Astrocyte of the hippocampus (primary cell): Measurements from ENCODE around the gene CAB39.

Experiments
- DNase-seq: peaks from one replicate; pipeline ENCODE4 v3.0.0; 2011; ENCODE audit warnings: low read depth, low spot score

CAB39 gene

GRCh38 chr2:230712443-230713330 lies at the start of gene CAB39:
CAB39 (plus strand) TSS chr2:230712842; CDS start chr2:230760002, 47,160 bp downstream.
- DNase-seq: peak; percentile 97

DNA sequence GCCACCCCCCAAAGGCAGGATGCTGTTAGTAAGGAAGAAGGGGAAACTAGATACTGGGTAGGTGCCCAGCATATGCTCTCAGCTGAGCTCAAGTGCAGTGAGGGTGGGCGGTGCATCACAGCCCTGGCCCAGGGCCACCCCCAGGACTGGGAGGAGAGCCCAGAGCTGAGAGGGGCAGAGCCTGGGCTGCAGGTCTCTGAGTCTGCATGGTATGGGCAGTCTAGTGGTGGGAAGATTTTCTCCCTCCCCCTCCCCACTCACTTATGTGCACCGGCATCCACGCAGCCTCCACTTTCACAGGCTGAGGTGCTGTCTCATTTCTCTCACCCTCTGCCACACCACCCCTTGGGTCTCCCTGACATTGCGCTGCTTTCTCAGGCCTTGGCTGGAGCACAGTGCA lies 48.5 kb upstream of the CAB39 start:
- peak; percentile 85 for DNase-seq

- no peak for DNase-seq
Measured at GRCh38 chr2:230664844-230665243, 47.8 kb upstream of the CAB39 start.

- DNase-seq: no peak
Measured at GRCh38 chr2:230665263-230665691, 47.4 kb upstream of the CAB39 start.

DNA sequence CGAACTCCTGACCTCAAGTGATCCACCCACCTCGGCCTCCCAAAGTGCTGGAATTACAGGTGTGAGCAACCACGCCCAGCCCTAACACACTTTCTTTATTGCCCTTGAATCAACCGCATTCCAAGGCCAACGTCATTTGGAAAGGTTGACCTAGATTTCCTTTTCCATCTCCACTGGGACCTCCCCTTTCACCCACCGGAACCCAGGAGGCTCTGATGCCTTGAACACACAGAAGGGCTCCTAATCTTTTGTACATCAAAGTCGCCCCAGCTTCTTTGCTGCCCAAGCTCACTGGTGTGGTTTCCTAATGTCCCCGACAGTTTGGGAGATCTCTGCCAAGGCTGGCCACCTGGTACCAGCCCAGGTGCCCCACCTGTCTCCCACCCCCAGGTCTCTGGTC lies 46.2 kb upstream of the CAB39 start:
- DNase-seq: no peak

GRCh38 chr2:230666885-230667712 lies 45.5 kb upstream of the CAB39 start:
- DNase-seq: peak; percentile 23

DNA sequence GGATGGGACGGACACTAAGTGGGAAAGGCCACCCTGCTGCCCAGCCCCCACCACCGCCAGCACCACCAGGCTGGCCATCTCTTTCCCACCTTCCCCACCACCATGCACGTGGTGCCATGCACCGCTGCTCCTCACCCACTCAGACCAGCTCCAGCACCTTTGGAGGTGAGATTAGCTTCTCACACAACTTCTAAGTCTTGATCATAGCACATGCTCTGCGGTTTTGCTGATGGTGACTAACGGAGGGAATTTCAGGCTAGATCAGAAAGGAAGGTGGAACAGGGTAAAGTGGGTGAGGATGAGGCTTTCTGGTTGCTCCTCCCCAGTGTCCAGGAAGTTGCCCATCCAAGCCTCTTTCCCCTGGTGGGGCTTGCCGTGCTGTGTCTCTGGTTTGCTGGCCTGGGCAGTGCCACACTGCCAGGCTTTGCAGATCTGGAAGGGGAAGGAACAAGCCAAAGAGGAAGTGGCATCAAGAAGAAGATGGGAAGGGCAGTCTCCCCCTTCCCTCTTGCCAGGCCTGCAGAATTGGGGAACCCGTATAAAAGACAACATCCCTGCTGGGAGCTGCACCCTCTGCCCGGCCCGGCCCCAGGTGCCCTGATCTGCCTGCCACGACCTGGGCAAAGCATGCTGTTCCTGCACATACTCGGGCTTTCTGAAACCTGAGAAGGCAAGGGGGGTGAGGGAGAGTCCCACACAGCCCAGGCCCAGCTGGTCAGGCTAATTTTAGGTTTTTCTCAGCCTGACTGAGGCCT lies 44.3 kb upstream of the CAB39 start:
- DNase-seq: no peak

- no peak for DNase-seq
Measured at GRCh38 chr2:230668939-230669303, 43.7 kb upstream of the CAB39 start.

GRCh38 chr2:230669386-230669950 lies 43.2 kb upstream of the CAB39 start:
- peak; percentile 41 for DNase-seq

GRCh38 chr2:230671117-230671516 lies 41.5 kb upstream of the CAB39 start:
- peak; percentile 50 for DNase-seq

- no peak for DNase-seq
Measured at GRCh38 chr2:230672836-230673235, 39.8 kb upstream of the CAB39 start.

GRCh38 chr2:230674401-230674800 lies 38.2 kb upstream of the CAB39 start:
- DNase-seq: no peak

DNA sequence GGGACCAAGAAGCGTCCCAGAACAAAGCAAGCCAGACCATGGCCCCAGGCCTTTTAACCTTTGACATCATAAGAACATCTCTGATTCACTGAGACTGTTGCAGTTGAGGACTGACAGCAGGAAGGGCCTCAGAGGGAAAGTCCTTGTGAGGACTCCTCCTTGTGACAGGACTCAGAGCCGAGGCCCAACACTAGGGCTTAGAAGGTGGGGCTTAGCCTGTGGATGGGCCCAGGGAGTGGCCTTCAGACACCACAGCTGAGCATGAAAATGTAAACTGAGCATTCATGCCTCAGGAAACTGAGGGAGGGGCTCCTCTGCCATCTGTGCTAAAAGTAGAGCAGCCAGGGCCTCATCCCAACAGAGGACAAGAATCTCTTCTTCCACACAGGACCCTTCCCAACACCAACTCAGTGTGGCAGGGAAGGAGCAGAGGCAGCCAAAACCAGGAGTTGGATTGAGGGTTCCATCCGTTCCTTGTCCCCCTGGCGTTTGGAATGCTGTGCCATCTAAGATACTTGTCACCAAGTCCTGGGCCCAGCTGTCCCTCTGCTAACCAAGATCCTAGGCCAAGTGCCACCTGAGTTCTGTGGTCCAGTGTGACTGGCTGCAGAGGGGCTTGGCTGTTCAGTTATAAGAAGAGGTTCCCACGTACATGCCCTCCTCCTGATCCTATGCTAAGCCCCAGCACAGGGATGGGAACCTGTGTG lies 37.5 kb upstream of the CAB39 start:
- DNase-seq: no peak

DNA sequence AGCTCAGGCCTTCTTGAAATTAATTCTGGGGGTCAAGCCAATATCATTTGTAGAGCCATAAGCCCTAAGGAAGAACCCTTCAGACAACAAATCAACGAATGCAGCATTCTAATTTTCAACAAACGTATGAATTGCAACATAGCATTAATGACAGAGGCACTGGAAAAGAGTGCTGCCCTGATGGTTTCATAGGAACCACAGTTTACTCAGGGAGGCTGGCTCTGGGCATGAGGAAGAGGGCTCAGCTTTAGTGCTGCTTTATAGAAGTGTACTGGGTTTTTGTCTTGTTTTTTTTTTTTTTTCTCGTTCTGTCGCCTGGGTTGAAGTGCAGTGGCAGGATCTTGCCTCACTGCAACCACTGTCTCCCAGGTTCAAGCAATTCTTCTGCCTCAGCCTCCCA lies 36.1 kb upstream of the CAB39 start:
- no peak for DNase-seq

DNA sequence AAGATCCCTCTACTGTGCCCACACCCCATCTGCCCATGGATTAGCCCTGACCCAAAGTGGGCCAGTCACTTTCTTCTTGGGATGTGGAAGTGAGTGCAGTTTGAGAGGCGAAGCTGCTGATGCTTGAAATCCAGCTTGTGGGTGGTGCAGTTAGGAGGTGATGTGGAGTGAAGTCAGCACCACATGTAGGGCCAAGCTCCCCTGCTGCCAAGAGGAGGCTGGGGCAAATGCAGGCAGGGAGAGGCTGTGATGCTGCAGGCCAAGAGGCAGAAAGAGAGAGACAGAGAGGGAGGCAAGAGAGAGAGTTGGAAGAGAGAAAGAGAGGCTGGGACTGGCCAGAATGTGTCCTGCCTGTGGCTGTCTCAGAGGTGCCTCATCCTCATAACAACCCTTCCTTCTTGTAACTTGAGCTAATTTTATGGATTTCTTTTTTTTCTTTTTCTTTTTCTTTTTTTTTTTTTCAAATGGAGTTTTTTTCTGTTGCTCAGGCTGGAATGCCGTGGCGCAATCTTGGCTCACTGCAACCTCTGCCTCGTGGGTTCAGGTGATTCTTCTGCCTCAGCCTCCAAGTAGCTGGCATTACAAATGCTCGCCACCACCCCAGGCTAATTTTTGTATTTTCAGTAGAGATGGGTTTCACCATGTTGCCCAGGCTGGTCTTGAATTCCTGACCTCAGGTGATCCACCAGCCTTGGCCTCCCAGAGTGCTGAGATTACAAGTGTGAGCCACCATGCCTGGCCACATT lies 35.3 kb upstream of the CAB39 start:
- peak; percentile 29 for DNase-seq

DNA sequence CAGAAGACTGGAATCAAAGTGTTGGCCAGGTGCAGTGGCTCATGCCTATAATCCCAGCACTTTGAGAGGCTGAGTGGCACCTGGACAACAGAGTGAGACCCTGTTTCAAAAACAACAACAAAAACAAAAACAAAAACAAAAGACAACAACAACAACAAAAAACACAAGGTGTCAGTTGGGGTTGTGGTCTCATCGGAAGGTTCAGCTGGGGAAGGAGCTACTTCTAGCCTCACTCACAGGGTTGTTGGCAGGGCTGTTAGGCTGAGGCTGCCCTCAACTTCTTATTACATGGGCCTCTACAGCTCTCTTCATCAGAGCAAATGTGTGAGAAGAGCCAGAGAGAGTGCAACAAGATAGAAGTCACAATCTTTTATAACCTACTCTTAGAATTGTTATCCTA lies 34.6 kb upstream of the CAB39 start:
- DNase-seq: no peak

- DNase-seq: no peak
Measured at GRCh38 chr2:230678451-230678850, 34.2 kb upstream of the CAB39 start.

DNA sequence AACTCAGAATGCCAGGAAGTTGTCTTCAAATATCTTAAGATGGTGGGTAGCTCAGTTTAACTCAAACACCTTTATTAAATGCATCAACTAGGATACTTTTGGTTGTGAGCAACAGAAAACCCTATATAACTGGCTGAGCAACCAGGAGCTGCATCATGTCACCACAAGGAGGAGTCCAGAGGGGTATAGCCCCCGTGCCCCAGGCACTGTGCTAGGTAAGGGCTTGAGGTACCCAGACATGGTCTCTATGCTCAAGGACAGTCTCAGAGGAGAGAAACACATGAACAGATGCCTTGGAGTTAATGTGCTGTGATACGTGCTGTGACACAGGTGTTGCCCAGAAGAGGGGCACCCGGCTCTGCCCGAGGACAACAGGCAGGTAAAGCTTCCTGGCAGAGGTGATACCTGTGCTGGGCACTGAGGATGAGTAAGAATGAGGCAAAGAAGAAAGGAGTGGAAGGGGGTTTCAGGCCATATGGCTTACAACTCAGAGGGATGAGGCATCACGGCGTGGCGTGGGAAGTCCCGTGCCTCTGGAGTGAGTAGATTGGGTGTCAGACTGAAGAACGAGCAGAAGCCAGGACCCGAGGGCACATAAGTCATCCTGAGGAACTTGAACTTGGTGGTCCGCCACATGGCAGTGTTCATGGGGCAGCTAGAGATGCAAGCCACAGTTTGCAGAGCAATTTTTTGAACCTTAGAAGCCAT lies 32.0 kb upstream of the CAB39 start:
- no peak for DNase-seq

DNA sequence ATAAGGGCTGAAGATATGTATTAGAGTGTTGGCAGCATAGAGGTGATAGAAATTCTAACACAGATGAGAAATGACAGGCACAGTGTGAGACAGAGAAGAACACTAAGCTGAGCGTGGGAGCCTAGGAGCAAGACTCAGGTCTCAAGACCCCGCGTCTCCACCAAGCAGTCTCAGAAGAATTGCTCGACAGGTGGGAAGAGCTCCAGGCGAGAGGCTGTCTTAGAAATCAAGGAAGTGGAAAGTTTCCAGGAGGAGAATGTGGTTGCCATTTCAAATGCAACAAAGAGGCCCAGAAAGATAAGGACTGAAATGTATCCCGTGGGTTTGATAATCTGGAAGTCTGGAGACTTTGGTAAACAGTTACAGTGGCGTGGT lies 31.5 kb upstream of the CAB39 start:
- DNase-seq: peak; percentile 21

DNA sequence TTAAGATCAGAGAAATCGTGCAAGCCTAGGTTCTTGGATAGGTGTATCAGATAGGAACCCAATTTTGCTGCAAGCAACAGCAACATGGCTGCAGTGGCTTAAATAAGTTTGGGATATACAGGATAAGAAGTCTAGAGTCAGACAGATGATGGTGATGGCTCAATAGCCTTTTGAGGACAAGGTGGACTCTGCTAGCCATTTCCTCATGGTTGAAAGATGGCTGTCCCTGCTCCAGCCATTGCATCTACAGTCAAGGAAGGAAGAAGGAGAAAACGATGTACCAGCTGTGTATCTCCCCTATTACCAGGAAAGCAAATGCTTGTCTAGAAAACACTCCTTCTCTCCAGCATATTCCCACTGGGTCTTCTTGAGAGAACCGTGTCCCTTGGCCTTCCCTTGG lies 30.1 kb upstream of the CAB39 start:
- DNase-seq: no peak
